ENCODE results near the gene TMEM72. TPM values are rescaled to one million over a fixed set of nuclear protein-coding genes. Genes with fewer than 3 reads are reported as not detected.

The TMEM72 gene
- total RNA-seq, 1 experiment from 2014 or later = not detected

Other genes with a start within 250 kb of the TMEM72 start
- gene RASSF4, start 48.5 kb downstream of the TMEM72 start, total RNA-seq (2021; ENCODE audit: unreplicated experiment) = 2.8 TPM
- gene DEPP1, start 67.5 kb downstream of the TMEM72 start, total RNA-seq (2021; ENCODE audit: unreplicated experiment) = 3.8 TPM
- 13.5 TPM for gene ZNF22, start 89.6 kb downstream of the TMEM72 start, total RNA-seq (2021; ENCODE audit: unreplicated experiment)

Data from HCT116 (cell line).